Upper lobe of left lung (tissue), 4 donors: ENCODE results near the gene GPR45.

Experiments used
- CTCF ChIP-seq, 6 experiments: fragments of 450-650 bp in 4 of 6; fragments of 200-600 bp in 2 of 6; sonication (generic) in 2 of 6; IDR thresholded peaks; one replicate each; pipeline ENCODE4 v1.5.1; 2016 to 2019; ENCODE audit warnings: antibody characterized with exemption in 6 of 6
- POLR2A ChIP-seq, 4 donors: fragments of 450-650 bp; IDR thresholded peaks; one replicate each; pipeline ENCODE4 v1.5.1; 2016 to 2017; ENCODE audit warnings: antibody characterized with exemption in 4 of 4, mild to moderate bottlenecking in 2 of 4
- POLR2AphosphoS5 ChIP-seq, 2 donors: sonication (generic); formaldehyde crosslinking; IDR thresholded peaks; one replicate each; pipeline ENCODE4 v1.5.1; 2017; ENCODE audit warnings: antibody characterized with exemption in 2 of 2

GRCh38 chr2:105244451-105244850, 2.9 kb downstream of the GPR45 start:
- TF ChIP-seq CTCF (IDR thresholded peaks at IDR 0.05) (no peak), POLR2A (IDR thresholded peaks at IDR 0.05) (no peak), POLR2AphosphoS5 (IDR thresholded peaks at IDR 0.05) (no peak)
